ENCODE data around the gene DIDO1. TPM values are rescaled to one million over a fixed set of nuclear protein-coding genes. Genes with fewer than 3 reads are reported as not detected.

The DIDO1 gene
- total and polyA plus RNA-seq, 2 of the 13 experiments (the other 11 are each of a cell fraction or from before 2014, with no cell fraction given), result 75.0 to 75.1 TPM

GRCh38 chr20:62942456-62942855 lies 16.2 kb upstream of the DIDO1 start:
- H3K4me2 ChIP-seq (ENCODE audit: low read depth, low read length), result no peak overlapping the region
- H3K4me1 ChIP-seq (ENCODE audit: insufficient read depth, low read length), result peaks cover 32% of the 10 kb centered on the region
- no TSS peak for BruUV-seq (replicated peaks)
- no peak overlapping the region for H3K9ac ChIP-seq (ENCODE audit: insufficient read depth, low read depth, low read length)
- intact Hi-C loops (cut with micrococcal nuclease; ENCODE audit: unreplicated experiment), result no loop called here
- peaks cover 36 to 66% of the 10 kb centered on the region in 2 experiments for H3K36me3 ChIP-seq (replicated peaks in 1 of 2; ENCODE audit: control insufficient read depth in 1 of 2, insufficient read depth in 2 of 2, low read length in 2 of 2)
- WGBS (ENCODE audit: low lambda C conversion rate), result 100% methylated on average over 2 of the region's 2 CpGs
- CTCF ChIA-PET (ENCODE audit: low intra/inter-chr PET ratio, low total read pairs), result no interaction called here
- H3K4me3 ChIP-seq (replicated peaks in 1 of 3; ENCODE audit: insufficient read depth in 1 of 3, low read depth in 2 of 3, low read length in 3 of 3), result no peak overlapping the region
- ATAC-seq, result no peak
- POLR2A ChIA-PET, result interaction anchor here (3.6 kb wide), 1 partner anchor 11 kb away, joined by 20 read pairs; the partner anchor contains the start of gene SLC17A9
- no peaks in the 10 kb centered on the region for H3K9me3 ChIP-seq (ENCODE audit: low read length)
- FAIRE-seq, result no peak
- no peaks in the 10 kb centered on the region; a peak in 1 of 5 replicates for H3K27me3 ChIP-seq (ENCODE audit: control insufficient read depth in 1 of 2, insufficient read depth in 2 of 2, low read length in 2 of 2)
- DNase-seq (ENCODE audit: low spot score), result no peak
- no peak overlapping the region for H3K27ac ChIP-seq (ENCODE audit: extremely low read length, insufficient read depth, low read length)
- TF ChIP-seq ZNF460 (CRISPR knock-in tag; IDR thresholded peaks at IDR 0.05; ENCODE audit: borderline replicate concordance) (no peak), AHDC1 (CRISPR knock-in tag; IDR thresholded peaks at IDR 0.05; ENCODE audit: borderline replicate concordance) (no peak), ATM (IDR thresholded peaks at IDR 0.05; ENCODE audit: borderline replicate concordance) (no peak), DDIT3 (CRISPR knock-in tag; IDR thresholded peaks at IDR 0.05) (no peak), RBM22 (optimal IDR thresholded peaks at IDR 0.05; ENCODE audit: low read length) (no peak), MZF1 (CRISPR knock-in tag; IDR thresholded peaks at IDR 0.05; ENCODE audit: borderline replicate concordance) (no peak), RNF219 (CRISPR knock-in tag; IDR thresholded peaks at IDR 0.05) (no peak)
- H3K79me2 ChIP-seq (ENCODE audit: insufficient read depth, low read length), result peaks cover 49% of the 10 kb centered on the region
- in situ Hi-C loops (cut with HindIII; ENCODE audit: extremely low pct_ligation_motif_present, low pct_unique_long_range_greater_than_20kb), result no loop called here
- H4K20me1 ChIP-seq (ENCODE audit: insufficient read depth, low read length), result peaks cover 19% of the 10 kb centered on the region
- H2AFZ ChIP-seq (ENCODE audit: low read length), result no peak overlapping the region

Data from HepG2 (cell line).